Activated T-cell treated with anti-CD3 and anti-CD28 coated beads, Interleukin-2, amount 50 U/mL, for 4 hours (primary cell): ENCODE data around the gene DENND6A. TPM values are rescaled to one million over a fixed set of nuclear protein-coding genes. Genes with fewer than 3 reads are reported as not detected.
"Not testable (repeated sequence)": the region's sequence is repeated elsewhere in the genome, so short reads cannot be mapped to it uniquely, and the experiment has no call there.

Experiments
- ATAC-seq, 2 donors: fragments of 200-7000 bp; cut with Tn5 transposase; one replicate each; pipeline ENCODE4 v1.10.0; 2021
- DNase-seq: peaks from one replicate; pipeline ENCODE4 v3.0.0-alpha.2; 2020
- H3K27me3 Mint-ChIP-seq: one replicate; pipeline ENCODE4 v1.8.0; 2021; ENCODE audit warnings: low read depth, mixed read lengths
- H3K36me3 Mint-ChIP-seq: one replicate; pipeline ENCODE4 v1.8.0; 2022; ENCODE audit warnings: mixed read lengths; ENCODE audit not compliant: insufficient read depth
- H3K4me1 Mint-ChIP-seq: one replicate; pipeline ENCODE4 v1.8.0; 2021; ENCODE audit warnings: low read depth, mixed read lengths
- H3K4me3 Mint-ChIP-seq: one replicate; pipeline ENCODE4 v1.8.0; 2021; ENCODE audit warnings: mild to moderate bottlenecking, moderate library complexity, mixed read lengths
- H3K9me3 Mint-ChIP-seq: one replicate; pipeline ENCODE4 v1.8.0; 2021; ENCODE audit warnings: mixed read lengths
- total RNA-seq, 3 donors: library from RNA; stranded (reverse); gene quantifications; one replicate each; pipeline ENCODE4 v1.2.1, GENCODE V29; 2021

DENND6A gene
- total RNA-seq, 3 donors from 2014 or later = 9.4 to 12.0 (median 11.9) TPM

DNA sequence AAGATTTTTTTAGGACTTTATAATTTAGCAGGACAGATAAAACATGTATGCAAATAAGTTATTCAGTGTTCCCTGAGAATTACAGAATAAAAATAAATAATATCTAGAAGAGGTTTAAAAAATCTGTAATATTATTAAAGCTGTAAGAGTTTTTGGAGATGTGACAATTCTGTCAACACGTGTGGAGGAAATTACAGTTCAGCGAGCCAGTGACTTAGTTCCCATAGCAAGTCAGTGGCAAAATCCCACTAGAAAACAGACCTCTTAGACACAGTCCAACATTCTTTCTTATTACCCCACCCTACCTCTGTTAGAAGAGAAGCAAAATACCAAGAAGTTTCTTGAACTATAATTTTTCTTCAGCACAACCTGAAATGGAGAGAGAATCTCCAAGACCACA lies 16.2 kb upstream of the DENND6A start:
- Mint-ChIP-seq H3K4me1 (no peaks in the 10 kb centered on the region), H3K36me3 (no peaks in the 10 kb centered on the region), H3K9me3 (no peaks in the 10 kb centered on the region), H3K27me3 (no peaks in the 10 kb centered on the region), H3K4me3 (no peak overlapping the region)
- ATAC-seq (no peak), DNase-seq (no peak)

GRCh38 chr3:57706462-57706861 lies 13.6 kb upstream of the DENND6A start:
- Mint-ChIP-seq H3K4me1 (no peaks in the 10 kb centered on the region), H3K9me3 (no peaks in the 10 kb centered on the region), H3K27me3 (no peaks in the 10 kb centered on the region), H3K4me3 (no peak overlapping the region), H3K36me3 (no peaks in the 10 kb centered on the region)
- ATAC-seq (peak; percentile 69 to 75), DNase-seq (no peak)

GRCh38 chr3:57705351-57705750 lies 12.5 kb upstream of the DENND6A start:
- ATAC-seq, H3K4me3 Mint-ChIP-seq, DNase-seq: not testable (repeated sequence)

DNA sequence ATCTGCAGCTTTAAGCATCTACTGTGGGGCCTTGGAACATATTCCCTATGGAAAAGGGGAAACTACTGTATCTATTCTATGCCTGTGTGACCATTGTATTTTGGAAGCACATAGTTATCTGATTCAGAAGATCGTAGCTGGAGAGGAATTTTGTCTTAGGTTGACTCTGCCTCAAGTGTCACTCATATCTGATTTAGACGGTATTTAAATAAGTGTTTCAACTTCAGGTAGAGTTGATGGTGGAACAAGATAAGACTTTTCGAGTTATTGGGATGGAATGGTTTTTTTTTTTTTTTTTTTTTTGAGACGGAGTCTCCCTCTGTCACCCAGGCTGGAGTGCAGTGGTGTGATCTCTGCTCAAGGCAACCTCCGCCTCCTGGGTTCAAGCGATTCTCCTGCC lies 8.9 kb upstream of the DENND6A start:
- Mint-ChIP-seq H3K4me1 (no peaks in the 10 kb centered on the region), H3K4me3 (no peak overlapping the region), H3K27me3 (no peaks in the 10 kb centered on the region), H3K9me3 (no peaks in the 10 kb centered on the region), H3K36me3 (no peaks in the 10 kb centered on the region)
- DNase-seq (no peak), ATAC-seq (no peak)

More at GRCh38 chr3:57705351-57705750, 12.5 kb upstream of the DENND6A start:
- not testable (repeated sequence) for H3K36me3 Mint-ChIP-seq, H3K9me3 Mint-ChIP-seq, H3K27me3 Mint-ChIP-seq, H3K4me1 Mint-ChIP-seq

DNA sequence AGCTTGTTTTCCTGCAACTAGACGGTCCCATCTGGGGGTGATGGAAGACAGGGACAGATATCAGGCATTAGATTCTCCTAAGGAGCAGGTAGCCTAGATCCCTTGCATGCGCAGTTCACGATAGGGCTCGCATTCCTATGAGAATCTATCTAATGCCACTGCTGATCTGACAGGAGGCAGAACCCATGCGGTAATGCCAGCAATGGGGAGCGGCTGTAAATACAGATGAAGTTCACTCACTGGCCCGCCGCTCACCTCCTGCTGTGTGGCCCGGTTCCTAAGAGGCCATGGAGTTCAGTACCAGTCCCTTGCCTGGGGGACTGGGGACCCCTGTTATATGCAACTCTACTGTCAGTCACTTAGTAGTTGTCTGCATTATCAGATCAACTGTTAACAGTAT lies 7.9 kb upstream of the DENND6A start:
- ATAC-seq (no peak), DNase-seq (no peak)
- no peaks in the 10 kb centered on the region for H3K27me3 Mint-ChIP-seq
- H3K4me3 Mint-ChIP-seq = no peak overlapping the region
- H3K4me1 Mint-ChIP-seq = no peaks in the 10 kb centered on the region
- no peaks in the 10 kb centered on the region for H3K9me3 Mint-ChIP-seq
- H3K36me3 Mint-ChIP-seq = no peaks in the 10 kb centered on the region

GRCh38 chr3:57699591-57699990 lies 6.7 kb upstream of the DENND6A start:
- Mint-ChIP-seq H3K4me1 (no peaks in the 10 kb centered on the region), H3K27me3 (no peaks in the 10 kb centered on the region), H3K36me3 (no peaks in the 10 kb centered on the region), H3K9me3 (no peaks in the 10 kb centered on the region), H3K4me3 (no peak overlapping the region)
- no peak for DNase-seq
- no peak for ATAC-seq

- Mint-ChIP-seq H3K36me3 (no peaks in the 10 kb centered on the region), H3K4me1 (peaks cover under 1% of the 10 kb centered on the region), H3K27me3 (no peaks in the 10 kb centered on the region), H3K9me3 (no peaks in the 10 kb centered on the region), H3K4me3 (no peak overlapping the region)
- DNase-seq = no peak
- ATAC-seq = no peak
Measured at GRCh38 chr3:57696801-57697321, 4.0 kb upstream of the DENND6A start.

GRCh38 chr3:57694146-57694545 lies 1.3 kb upstream of the DENND6A start:
- H3K27me3 Mint-ChIP-seq = no peaks in the 10 kb centered on the region

DNA sequence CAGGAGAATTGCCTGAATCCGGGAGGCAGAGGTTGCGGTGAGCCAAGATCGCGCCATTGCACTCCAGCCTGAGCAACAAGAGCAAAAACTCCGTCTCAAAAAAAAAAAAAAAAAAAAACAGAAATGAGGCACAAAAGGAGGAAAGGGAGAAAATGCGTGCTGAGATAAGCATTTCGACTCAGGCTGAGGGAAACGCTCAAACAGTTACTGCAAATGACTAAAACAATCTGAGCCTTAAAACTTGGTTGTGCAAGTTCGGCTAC lies 813 bp downstream of the DENND6A start:
- not testable (repeated sequence) for DNase-seq, H3K36me3 Mint-ChIP-seq, H3K9me3 Mint-ChIP-seq, ATAC-seq, H3K27me3 Mint-ChIP-seq
- peaks cover 42% of the 10 kb centered on the region for H3K4me1 Mint-ChIP-seq
- H3K4me3 Mint-ChIP-seq = peak overlapping the region; percentile 86

More at GRCh38 chr3:57694146-57694545, 1.3 kb upstream of the DENND6A start:
- Mint-ChIP-seq H3K9me3 (no peaks in the 10 kb centered on the region), H3K4me3 (peak overlapping the region; percentile 86), H3K36me3 (no peaks in the 10 kb centered on the region), H3K4me1 (peaks cover 26% of the 10 kb centered on the region)
- no peak for ATAC-seq
- no peak for DNase-seq

- Mint-ChIP-seq H3K27me3 (no peaks in the 10 kb centered on the region), H3K4me3 (peak overlapping the region; percentile 86), H3K36me3 (peaks cover 5% of the 10 kb centered on the region), H3K4me1 (peaks cover 47% of the 10 kb centered on the region), H3K9me3 (no peaks in the 10 kb centered on the region)
- no peak for ATAC-seq
- DNase-seq = no peak
Measured at GRCh38 chr3:57691411-57692132, 1.3 kb downstream of the DENND6A start.

- no peaks in the 10 kb centered on the region for H3K27me3 Mint-ChIP-seq
- no peak for ATAC-seq
- H3K4me3 Mint-ChIP-seq = no peak overlapping the region
Measured at GRCh38 chr3:57689367-57690053, 3.4 kb downstream of the DENND6A start.

GRCh38 chr3:57688291-57688690 lies 4.6 kb downstream of the DENND6A start:
- no peak overlapping the region for H3K4me3 Mint-ChIP-seq
- H3K4me1 Mint-ChIP-seq = peaks cover 61% of the 10 kb centered on the region
- no peaks in the 10 kb centered on the region for H3K27me3 Mint-ChIP-seq
- no peak for ATAC-seq
- peaks cover 5% of the 10 kb centered on the region for H3K36me3 Mint-ChIP-seq
- H3K9me3 Mint-ChIP-seq = no peaks in the 10 kb centered on the region
- no peak for DNase-seq

More at GRCh38 chr3:57689367-57690053, 3.4 kb downstream of the DENND6A start:
- peaks cover 56% of the 10 kb centered on the region for H3K4me1 Mint-ChIP-seq
- H3K36me3 Mint-ChIP-seq = peaks cover 5% of the 10 kb centered on the region
- DNase-seq = no peak
- H3K9me3 Mint-ChIP-seq = no peaks in the 10 kb centered on the region

GRCh38 chr3:57683286-57683685 lies 9.6 kb downstream of the DENND6A start:
- Mint-ChIP-seq H3K36me3 (peaks cover 24% of the 10 kb centered on the region), H3K27me3 (no peaks in the 10 kb centered on the region), H3K4me1 (peaks cover 68% of the 10 kb centered on the region), H3K9me3 (no peaks in the 10 kb centered on the region), H3K4me3 (no peak overlapping the region)
- ATAC-seq = no peak
- DNase-seq = no peak

- H3K36me3 Mint-ChIP-seq = peaks cover 28% of the 10 kb centered on the region
- no peak for DNase-seq
- no peak overlapping the region for H3K4me3 Mint-ChIP-seq
Measured at GRCh38 chr3:57682284-57682683, 10.6 kb downstream of the DENND6A start.

GRCh38 chr3:57681691-57682090 lies 11.2 kb downstream of the DENND6A start:
- H3K36me3 Mint-ChIP-seq = peaks cover 26% of the 10 kb centered on the region
- ATAC-seq (no peak), DNase-seq (no peak)
- H3K4me3 Mint-ChIP-seq = no peak overlapping the region
- peaks cover 62% of the 10 kb centered on the region for H3K4me1 Mint-ChIP-seq
- H3K27me3 Mint-ChIP-seq = no peaks in the 10 kb centered on the region
- H3K9me3 Mint-ChIP-seq = no peaks in the 10 kb centered on the region

More at GRCh38 chr3:57682284-57682683, 10.6 kb downstream of the DENND6A start:
- ATAC-seq = no peak
- H3K4me1 Mint-ChIP-seq = peaks cover 66% of the 10 kb centered on the region
- H3K27me3 Mint-ChIP-seq = no peaks in the 10 kb centered on the region
- no peaks in the 10 kb centered on the region for H3K9me3 Mint-ChIP-seq
